ENCODE results near the gene SNX27.
"Not testable (repeated sequence)": the region's sequence is repeated elsewhere in the genome, so short reads cannot be mapped to it uniquely, and the experiment has no call there.

SNX27 gene

GRCh38 chr1:151596166-151596953, 15.5 kb upstream of the SNX27 start:
- in situ Hi-C loops (cut with HindIII; ENCODE audit: low sequenced_read_pairs), result no loop called here

- in situ Hi-C loops (cut with HindIII; ENCODE audit: low sequenced_read_pairs), result not testable (repeated sequence)
Measured at GRCh38 chr1:151602550-151602949, 9.3 kb upstream of the SNX27 start.

- in situ Hi-C loops (cut with HindIII; ENCODE audit: low sequenced_read_pairs), result no loop called here
Measured at GRCh38 chr1:151604291-151604690, 7.6 kb upstream of the SNX27 start.

- in situ Hi-C loops (cut with HindIII; ENCODE audit: low sequenced_read_pairs), result no loop called here
Measured at GRCh38 chr1:151606384-151606783, 5.5 kb upstream of the SNX27 start.

- in situ Hi-C loops (cut with HindIII; ENCODE audit: low sequenced_read_pairs), result no loop called here
Measured at GRCh38 chr1:151606857-151607256, 5.0 kb upstream of the SNX27 start.

GRCh38 chr1:151610142-151610541, 1.7 kb upstream of the SNX27 start:
- in situ Hi-C loops (cut with HindIII; ENCODE audit: low sequenced_read_pairs), result no loop called here

- in situ Hi-C loops (cut with HindIII; ENCODE audit: low sequenced_read_pairs), result no loop called here
Measured at GRCh38 chr1:151611288-151611790, 511 bp upstream of the SNX27 start.

- in situ Hi-C loops (cut with HindIII; ENCODE audit: low sequenced_read_pairs), result no loop called here
Measured at GRCh38 chr1:151612501-151613281, 841 bp downstream of the SNX27 start.

GRCh38 chr1:151613282-151613780, 1.5 kb downstream of the SNX27 start:
- in situ Hi-C loops (cut with HindIII; ENCODE audit: low sequenced_read_pairs), result no loop called here

GRCh38 chr1:151615711-151616504, 4.1 kb downstream of the SNX27 start:
- in situ Hi-C loops (cut with HindIII; ENCODE audit: low sequenced_read_pairs), result no loop called here

- in situ Hi-C loops (cut with HindIII; ENCODE audit: low sequenced_read_pairs), result no loop called here
Measured at GRCh38 chr1:151616505-151616849, 4.6 kb downstream of the SNX27 start.

- in situ Hi-C loops (cut with HindIII; ENCODE audit: low sequenced_read_pairs), result no loop called here
Measured at GRCh38 chr1:151618003-151618402, 6.2 kb downstream of the SNX27 start.

GRCh38 chr1:151618470-151618869, 6.6 kb downstream of the SNX27 start:
- in situ Hi-C loops (cut with HindIII; ENCODE audit: low sequenced_read_pairs), result no loop called here

GRCh38 chr1:151618996-151619395, 7.1 kb downstream of the SNX27 start:
- in situ Hi-C loops (cut with HindIII; ENCODE audit: low sequenced_read_pairs), result not testable (repeated sequence)

- in situ Hi-C loops (cut with HindIII; ENCODE audit: low sequenced_read_pairs), result no loop called here
Measured at GRCh38 chr1:151619489-151620093, 7.7 kb downstream of the SNX27 start.

- in situ Hi-C loops (cut with HindIII; ENCODE audit: low sequenced_read_pairs), result no loop called here
Measured at GRCh38 chr1:151620286-151620685, 8.4 kb downstream of the SNX27 start.

GRCh38 chr1:151621351-151621750, 9.5 kb downstream of the SNX27 start:
- in situ Hi-C loops (cut with HindIII; ENCODE audit: low sequenced_read_pairs), result no loop called here

- in situ Hi-C loops (cut with HindIII; ENCODE audit: low sequenced_read_pairs), result no loop called here
Measured at GRCh38 chr1:151624783-151625182, 12.9 kb downstream of the SNX27 start.

GRCh38 chr1:151626740-151627334, 15.0 kb downstream of the SNX27 start:
- in situ Hi-C loops (cut with HindIII; ENCODE audit: low sequenced_read_pairs), result no loop called here

GRCh38 chr1:151629278-151629677, 17.4 kb downstream of the SNX27 start:
- in situ Hi-C loops (cut with HindIII; ENCODE audit: low sequenced_read_pairs), result no loop called here

Data from endothelial cell of hepatic sinusoid (primary cell).